ENCODE data around the gene DENND4B.

The DENND4B gene

GRCh38 chr1:153944827-153945117 lies 1.7 kb downstream of the DENND4B start:
- DNase-seq (ENCODE audit: low read depth) = no peak

GRCh38 chr1:153944005-153944826 lies 2.3 kb downstream of the DENND4B start:
- DNase-seq (ENCODE audit: low read depth) = no peak

GRCh38 chr1:153942766-153943549 lies 3.6 kb downstream of the DENND4B start:
- DNase-seq (ENCODE audit: low read depth) = no peak

GRCh38 chr1:153941826-153942725 lies 4.4 kb downstream of the DENND4B start:
- DNase-seq (ENCODE audit: low read depth) = no peak

GRCh38 chr1:153940756-153941155 lies 5.8 kb downstream of the DENND4B start:
- DNase-seq (ENCODE audit: low read depth) = no peak

GRCh38 chr1:153939476-153939875 lies 7.0 kb downstream of the DENND4B start:
- no peak for DNase-seq (ENCODE audit: low read depth)

GRCh38 chr1:153938996-153939395 lies 7.5 kb downstream of the DENND4B start:
- no peak for DNase-seq (ENCODE audit: low read depth)

- no peak for DNase-seq (ENCODE audit: low read depth)
These were observed 9.2 kb downstream of the DENND4B start for GRCh38 chr1:153937331-153937730.

- no peak for DNase-seq (ENCODE audit: low read depth)
These were observed 10.3 kb downstream of the DENND4B start for GRCh38 chr1:153936011-153936802.

GRCh38 chr1:153934746-153935145 lies 11.8 kb downstream of the DENND4B start:
- no peak for DNase-seq (ENCODE audit: low read depth)

- no peak for DNase-seq (ENCODE audit: low read depth)
These were observed 12.6 kb downstream of the DENND4B start for GRCh38 chr1:153933955-153934354.

- DNase-seq (ENCODE audit: low read depth) = no peak
These were observed 13.1 kb downstream of the DENND4B start for GRCh38 chr1:153933430-153933829.

- no peak for DNase-seq (ENCODE audit: low read depth)
These were observed 14.1 kb downstream of the DENND4B start for GRCh38 chr1:153932156-153933131.

- no peak for DNase-seq (ENCODE audit: low read depth)
These were observed 16.3 kb downstream of the DENND4B start for GRCh38 chr1:153929981-153930948.

- no peak for DNase-seq (ENCODE audit: low read depth)
These were observed 17.1 kb downstream of the DENND4B start for GRCh38 chr1:153929426-153929825.

GRCh38 chr1:153928791-153929341 lies 17.7 kb downstream of the DENND4B start:
- DNase-seq (ENCODE audit: low read depth) = no peak

GRCh38 chr1:153928245-153928644 lies 18.3 kb downstream of the DENND4B start:
- no peak for DNase-seq (ENCODE audit: low read depth)

GRCh38 chr1:153926405-153926804 lies 20.1 kb downstream of the DENND4B start:
- no peak for DNase-seq (ENCODE audit: low read depth)

Measured in GM04503 (cell line).